Measurements from ENCODE around the gene IQSEC1.

IQSEC1 gene

DNA sequence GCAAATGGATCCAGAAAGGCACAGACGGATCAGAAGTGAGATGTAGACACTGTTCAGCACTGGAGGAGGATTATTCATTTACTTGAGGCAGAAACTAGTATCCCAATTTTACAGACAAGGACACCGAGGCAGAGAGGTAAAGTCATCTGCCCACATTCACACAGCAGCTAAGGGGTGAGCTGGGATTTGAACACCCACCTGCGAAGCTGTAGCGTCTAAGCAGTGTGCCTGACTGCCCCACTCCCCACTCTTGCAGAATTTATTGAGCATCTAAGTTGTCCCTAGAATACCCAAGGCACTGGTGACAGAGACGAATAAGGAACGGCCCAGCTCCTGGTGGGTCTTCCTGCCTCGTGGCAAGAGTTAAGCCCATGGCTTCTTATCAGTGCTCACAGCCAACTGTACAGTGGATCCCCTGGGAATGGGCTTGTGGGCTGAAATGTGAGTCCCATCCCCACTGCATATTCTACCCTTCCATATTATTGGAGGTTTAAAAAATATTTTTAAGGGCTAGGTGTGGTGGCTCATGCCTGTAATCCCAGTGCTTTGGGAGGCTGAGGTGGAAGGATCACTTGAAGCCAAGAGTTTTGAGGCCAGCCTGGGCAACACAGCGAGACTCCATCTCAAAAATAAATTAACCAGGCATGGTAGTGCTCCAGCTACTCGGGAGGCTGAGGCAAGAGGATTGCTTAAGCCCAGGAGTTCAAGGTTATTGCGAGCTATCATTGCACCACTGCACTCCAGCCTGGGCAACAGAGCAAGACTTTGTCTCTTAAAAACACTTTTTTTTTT, 77.6 kb downstream of the IQSEC1 start:
- no peak for DNase-seq

DNA sequence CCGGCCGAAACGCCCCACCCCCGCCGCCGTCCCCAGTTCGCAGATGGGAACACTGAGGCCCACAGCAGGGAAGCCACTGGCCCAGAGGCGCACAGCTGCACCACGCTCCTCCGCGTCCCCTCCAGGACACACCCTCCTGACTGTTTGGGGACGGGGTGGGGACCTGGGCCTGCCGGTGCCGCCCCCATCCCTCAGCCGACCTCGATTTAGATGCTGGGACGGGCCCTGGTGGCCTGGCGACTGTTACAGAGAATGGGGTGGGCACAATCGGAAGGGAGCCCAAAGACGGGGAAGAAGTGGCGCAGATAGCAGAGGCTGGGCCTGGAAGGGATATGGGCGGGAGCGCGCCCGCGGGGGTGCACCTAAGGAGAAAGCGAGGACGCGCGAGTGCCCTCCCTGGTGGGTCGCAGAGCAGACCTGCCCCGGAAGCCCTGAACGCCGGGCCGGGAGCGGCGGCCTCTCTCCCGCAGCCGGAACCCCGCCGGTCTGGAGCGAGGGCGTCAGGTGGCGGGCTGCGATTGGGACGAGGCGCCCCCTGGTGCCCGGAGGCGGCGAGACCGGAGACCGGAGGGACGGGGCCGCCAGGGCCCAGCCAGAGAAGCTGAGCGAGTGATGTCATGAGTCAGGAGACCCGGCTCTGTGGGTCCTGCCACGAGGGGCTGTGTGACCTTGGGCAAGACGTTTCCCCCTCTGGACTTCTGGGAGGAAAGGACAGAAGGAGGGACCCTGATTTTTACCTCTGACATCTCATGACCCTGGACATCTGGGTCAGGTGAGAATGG, 78.4 kb downstream of the IQSEC1 start:
- peak; percentile 59 for DNase-seq

DNA sequence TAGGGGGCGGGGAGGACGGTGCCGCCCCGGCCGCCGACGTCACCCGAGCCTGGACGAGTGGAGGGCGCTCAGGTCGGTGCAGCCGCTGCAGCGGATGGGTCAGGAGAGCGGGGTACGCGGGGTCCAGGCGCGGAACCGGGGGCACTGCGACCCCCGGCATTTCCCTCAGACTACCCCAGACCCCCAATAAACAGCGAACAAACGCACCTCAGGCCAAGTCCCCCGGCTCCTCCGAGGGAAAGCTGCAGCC, 78.9 kb downstream of the IQSEC1 start:
- no peak for DNase-seq

DNA sequence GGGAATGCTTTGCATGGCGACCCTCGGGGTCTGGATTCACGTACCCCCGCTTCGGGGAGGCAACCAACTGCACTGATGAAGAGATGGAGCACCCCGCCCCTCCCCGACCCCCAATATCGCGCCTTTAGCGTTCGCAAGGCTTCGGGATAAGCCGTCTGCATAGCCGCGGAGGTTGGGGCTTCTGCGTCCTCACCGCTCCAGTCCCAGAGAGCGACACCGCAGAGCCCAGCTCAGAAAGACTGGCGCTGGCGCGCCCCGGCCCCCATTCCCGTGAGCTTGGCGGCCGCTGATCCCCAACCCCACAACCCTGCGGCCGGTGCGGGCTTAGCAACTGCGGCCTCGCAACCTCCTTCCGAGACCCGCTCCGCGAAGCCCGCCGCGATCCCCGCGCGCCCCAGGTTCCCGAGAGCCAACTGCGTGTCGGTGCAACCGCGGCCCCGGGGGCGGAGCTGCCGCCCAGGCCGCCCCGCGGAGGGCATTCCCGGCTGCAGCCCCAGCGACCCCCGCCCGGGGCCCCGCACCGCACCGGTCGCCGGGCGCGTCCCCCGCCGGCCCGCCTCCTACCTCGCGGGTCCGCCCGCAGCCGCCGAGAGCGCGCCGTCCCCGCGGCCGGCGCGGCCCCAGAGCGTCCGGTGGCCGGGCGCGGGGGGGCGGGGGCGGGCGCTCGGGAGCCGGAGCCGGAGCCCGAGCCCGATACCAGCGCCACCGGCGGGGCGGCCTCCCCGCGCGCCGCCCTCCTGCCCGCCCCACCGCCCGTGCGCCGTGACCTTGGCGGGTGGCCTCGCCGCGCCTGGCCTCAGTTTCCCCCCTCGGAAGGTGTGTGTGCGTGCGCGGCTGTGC, 79.5 kb downstream of the IQSEC1 start:
- DNase-seq: no peak

DNA sequence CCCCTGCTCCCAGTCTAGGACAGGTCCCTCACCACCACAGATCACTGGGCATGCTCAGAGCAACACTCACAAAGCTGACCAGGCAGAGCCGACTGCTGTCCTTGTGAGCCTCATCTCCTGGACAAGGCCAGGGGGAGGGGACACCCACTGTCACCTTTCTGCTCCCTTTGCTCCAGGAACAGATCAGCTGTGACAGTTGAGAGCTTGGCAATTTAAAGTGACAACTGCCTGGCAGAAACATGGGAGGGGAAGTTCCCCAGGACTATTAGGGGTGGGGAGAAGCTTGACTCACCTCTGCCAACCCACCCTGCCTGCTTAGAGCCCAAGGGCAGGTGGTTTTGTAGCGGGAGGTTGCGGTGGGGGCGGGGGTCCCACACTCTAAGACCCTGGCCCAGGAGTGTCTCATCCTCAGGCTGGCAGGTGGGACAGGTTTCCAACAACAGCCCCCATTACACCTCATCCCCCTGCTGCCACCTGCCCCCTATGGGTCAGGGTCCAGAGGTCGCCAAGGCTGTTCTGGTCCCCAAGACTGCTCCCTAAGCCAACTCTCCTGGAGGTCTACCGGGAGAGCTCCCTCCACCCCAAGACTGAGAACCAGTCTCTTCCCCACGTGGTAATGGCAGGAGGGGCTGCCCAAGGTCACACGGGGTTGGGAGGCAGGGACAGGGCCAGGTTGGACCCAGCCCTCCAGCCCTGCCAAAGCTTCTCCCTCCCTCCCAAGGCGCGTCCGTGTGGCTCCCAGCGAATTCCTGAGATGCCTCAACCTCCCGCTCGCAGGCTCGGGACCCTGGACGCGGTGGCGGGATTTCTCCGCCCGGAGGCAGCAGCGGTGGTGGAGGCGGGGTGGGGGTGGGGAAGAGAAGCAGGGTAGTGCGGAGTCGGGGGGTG, 80.4 kb downstream of the IQSEC1 start:
- no peak for DNase-seq

DNA sequence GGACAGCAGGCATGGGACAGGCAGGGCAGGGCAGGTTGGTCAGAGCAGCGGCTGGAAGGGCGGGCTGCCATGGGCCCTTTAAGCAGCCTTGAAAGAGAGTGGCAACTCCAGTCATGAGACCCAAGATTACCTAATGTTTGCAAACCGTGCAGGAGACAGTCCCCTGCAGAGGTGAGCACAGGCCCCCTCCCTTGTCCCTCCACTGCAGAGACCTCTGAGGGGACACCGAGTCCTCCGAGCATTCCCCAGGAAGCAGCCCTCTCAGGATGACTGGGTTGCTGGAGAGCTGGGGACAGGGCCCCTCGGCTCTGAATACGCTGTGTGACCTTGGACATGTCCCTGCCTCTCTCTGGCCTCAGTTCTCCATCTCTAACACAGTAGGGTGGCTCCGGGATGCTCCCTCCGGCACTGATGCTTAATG, 81.4 kb downstream of the IQSEC1 start:
- DNase-seq: no peak

DNA sequence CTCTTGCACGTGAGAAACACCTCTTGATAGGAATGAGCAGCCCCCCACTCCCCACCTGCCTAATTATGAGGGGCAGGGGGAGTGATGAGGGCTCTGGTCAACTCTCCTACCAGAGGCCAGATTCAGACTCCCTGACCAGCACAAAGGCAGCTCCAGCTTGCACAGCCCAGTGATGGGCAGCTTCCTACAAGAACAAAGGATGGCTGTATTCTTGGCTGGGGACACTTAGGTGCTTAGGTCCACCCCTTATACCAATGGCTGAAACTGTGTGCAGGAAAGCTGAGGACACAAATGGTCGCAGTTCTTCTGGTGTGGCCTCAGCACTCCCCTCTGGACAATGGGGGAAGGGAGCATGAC, 81.8 kb downstream of the IQSEC1 start:
- DNase-seq: no peak

DNA sequence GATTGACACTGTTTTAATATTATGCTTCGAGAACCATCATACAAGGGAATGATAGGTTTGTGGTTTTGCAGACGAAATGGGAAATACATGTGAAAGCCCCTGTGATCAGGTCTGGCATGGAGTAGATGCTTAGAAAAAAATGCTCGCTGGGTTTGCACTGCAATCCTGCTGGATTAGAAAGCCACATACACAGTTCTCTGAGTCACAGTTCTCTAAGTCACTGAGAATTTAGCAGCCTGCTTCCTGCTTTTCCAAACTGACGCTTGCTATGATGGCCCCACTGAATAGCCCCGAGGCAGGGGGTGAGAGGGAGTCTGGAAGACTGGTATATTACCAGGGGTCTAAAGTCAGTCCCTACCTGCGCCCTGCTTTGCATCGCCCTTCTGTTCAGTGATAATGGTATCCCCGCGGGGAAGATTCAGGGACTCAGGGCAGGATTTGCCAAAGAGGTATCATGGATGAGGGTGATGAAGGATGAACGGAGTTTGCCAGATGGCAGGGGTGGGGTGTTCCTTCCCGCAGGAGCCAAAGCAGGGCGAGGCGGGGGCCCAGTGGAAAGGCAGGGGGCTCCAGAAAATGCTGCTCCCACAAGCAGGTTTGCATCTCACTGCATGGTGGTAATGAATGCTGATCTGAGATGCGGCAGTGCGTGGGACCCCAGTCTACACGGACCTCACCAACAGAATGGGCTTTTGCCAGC, 82.3 kb downstream of the IQSEC1 start:
- DNase-seq: peak; percentile 41

DNA sequence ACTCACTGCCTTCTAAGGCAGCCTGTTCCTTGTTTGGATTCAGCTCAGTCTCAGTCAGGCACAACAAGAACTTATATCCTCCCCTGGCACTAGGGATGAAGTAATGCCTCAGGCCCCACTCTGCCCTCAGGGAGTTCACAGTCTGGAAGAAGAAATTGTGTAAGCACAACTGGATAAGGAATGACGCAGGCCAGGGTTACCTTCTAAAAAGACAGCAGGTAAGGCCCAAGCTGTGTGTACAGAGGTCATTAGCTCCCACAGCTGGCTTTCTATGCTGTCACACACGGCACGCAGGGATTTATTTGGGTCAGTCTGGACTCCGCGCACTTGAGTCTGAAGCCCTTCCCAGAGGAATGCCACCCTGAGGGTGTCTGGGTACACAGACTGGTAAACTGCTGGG, 82.9 kb downstream of the IQSEC1 start:
- DNase-seq: no peak

DNA sequence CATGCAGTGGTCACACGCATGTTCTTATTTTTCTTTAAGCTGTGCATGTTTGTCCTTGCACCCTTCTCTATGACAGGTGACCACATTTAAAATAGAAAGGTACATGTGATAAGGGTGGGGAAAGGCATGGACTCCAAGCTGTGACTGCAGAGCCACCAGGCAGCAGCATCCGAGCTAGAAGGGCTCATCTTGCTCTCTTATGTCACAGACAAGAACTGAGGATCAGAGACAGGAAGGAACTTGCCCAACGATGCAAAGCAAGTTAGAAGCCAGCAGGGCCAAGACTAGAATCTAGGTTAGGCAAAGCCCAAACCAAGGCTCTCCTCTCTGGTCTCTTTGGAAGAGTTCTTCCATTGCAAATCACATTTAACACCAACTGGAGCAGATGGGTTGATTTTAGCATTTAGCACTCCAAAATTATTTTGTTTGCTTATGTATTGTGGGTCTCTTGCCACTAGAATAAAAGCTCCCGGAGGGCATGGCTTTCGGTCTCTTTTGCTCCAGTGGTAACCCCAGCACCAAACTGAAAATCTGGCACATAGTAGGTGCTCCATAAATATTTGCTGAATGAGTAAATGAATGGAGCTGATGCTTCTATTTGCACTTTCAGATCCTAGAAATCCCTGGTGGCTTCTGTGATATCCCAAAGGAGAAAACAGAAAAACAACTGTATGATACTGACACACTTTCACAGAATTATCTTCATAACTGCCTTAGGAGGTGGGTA, 84.3 kb downstream of the IQSEC1 start:
- DNase-seq: no peak

DNA sequence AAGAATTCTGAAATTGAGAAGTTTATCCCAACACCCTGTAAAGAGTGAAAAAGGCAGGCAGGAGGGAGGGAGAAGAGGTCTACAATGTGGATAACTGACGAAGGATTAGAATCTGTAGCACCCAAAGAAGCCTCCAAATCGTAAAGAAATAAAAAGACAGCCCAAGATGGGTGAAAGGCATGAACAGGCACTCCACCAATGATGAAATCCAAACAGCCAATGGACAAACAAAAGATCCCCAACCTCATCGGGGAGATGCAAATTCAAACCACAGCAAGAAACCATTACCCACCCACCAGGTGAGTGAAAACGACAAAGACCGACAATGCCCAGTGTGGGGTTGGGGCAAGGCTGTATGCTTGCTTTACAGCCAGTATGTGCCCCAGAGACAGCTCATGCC, 85.6 kb downstream of the IQSEC1 start:
- no peak for DNase-seq

DNA sequence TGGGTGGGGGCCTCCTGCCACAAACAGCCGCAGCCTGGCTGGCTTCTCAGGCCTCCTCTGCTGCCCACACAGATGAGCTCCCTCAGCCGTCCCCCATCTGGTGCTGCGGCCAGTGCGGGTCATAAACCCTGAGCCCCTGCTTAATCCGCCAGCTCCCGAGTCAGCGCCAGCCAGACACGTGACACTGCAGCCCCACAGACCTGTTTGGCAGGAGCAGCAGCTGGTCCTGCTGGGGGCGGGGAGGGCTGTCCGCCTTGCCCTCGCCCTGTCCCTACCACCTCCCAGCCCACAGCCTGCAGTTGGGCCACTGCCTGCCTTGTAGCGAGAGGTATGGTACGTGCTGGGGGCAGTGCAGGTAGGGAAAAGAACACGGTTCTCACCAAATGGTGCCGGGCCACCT, 86.2 kb downstream of the IQSEC1 start:
- DNase-seq: no peak

DNA sequence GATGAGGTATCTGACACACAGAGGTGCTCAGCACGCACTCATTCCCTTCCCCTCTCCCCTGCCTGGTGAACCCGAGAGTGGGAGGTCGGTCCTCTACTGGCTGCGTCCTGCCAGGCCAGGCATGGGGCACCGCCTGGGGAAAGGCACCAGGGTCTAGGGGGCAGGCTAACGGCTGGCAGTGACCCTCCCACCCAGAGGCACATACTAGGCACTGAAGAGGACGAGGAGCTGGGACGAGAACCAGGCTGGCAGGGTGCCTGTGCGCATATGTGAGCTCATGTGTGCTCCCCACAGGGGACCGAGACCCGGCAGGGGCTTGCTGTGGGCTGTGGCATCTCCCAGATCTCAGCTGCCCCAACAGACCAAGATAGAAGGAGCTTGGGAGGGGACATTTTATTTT, 86.7 kb downstream of the IQSEC1 start:
- no peak for DNase-seq

DNA sequence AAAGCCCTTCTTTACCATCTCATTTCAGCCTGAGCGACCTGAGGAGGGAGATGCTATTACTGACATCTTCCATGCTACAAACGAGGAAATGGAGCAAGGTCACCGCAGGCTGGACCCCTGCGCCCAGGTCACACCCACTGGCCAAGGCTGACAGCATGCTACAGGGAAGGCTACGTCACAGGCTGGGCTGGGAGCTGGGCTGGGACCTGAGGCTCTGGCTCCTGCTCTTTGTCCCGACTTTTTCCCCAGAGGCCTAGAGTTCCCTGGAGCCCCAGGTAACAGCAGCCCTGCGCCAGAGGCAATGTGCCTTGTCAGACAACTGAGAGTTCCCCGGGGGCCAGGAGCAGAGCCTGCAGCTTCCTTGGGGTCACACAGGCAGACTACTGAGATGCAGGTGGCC, 87.2 kb downstream of the IQSEC1 start:
- DNase-seq: no peak

DNA sequence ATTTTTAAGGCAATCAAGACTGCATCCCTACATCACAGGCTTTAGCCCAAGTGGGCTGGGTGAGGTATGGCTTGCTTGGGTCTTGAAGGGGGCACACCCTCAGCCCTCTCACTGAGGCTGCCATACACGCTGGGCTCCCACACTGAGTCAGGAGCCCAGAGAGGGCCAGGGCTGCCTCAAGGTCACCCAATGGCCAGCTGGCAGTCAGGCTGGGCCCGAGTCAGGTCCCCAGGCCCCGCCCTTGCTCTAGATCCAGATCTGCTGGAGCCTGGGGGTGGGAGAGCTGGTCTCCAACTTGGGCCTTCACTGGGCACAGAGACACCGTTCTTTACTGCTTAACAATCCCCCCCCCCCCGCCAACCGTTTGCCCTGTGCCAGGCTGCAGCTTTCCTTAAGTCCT, 88.1 kb downstream of the IQSEC1 start:
- DNase-seq: no peak

DNA sequence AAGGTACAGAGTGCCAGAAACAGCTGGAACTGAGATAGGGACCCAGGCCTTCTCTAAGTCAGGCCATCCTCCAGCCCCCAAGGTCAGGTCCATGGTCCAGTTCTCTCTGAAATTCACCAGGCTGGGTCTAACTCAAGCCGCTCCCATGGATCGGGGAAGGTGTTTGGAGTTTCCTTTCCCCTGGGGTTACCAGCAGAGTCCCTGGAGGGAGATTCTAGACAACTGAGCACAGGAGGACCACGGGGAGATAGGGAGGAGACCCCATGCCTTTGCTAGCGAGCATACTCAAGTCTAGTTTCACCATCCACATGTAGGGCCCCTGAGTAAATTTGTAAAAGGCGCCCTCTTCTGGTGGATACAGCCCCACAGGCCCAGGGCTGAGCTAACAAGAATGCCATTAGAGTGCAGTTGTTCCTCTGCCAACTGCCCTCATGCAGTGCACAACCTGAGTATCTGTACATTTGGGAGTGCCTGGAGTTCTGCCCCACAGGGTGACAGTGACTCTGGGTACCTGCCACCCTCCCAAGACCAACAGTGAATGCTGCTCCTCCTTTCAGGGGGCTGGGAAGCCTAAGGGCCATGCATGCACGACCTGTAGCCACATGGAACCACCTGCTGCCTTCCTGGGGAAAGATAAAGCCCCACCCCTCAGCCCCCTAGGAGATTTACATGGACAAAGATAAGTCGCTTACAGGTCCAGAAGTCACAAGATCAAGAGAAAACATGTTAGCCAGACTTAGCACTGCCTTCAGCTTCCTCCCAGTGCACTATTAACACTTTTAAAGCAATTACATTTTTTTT, 89.0 kb downstream of the IQSEC1 start:
- peak; percentile 30 for DNase-seq

DNA sequence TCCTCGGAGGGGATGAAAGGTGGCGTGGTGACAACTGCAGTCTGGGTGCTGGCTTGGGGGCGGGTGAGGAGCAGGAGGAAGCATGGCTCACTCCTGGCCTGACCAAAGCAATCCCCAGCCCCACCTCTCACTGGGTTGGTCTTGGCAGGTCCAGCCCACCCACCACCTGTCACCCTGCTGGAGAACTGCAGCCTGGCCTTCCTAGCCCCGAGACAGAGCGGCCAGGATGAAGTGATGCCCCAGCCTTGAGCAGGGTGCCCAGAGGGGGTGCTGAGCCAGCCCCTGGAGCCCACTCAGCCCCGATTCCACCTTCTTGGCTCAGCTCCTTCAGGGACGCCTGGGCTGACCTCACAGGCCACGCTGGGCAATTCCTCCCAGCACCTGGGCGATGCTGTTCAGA, 89.9 kb downstream of the IQSEC1 start:
- no peak for DNase-seq

DNA sequence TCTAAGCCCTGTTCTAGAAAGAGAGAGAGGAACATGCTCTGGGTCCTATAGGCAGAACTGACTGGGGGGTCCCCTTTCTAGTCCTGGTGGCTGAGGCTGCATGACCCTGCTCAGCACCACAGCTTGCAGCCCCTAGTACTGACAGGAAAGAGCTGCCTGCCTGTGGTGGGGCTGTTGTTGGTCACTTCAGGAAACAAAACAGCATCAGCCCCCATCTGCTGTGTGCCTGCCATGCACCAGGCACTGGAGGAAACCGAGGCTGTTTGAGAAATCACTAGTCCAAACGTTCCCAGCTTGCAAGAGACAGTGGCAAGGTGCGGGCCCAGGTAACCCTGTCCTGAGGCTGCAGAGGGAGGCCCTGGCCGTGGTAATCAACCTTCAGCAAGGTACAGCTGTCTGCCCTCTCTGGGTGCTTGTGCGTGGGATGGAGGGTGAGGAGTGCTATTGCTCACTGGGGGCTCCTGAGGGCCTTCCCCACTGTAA, 90.6 kb downstream of the IQSEC1 start:
- DNase-seq: no peak

DNA sequence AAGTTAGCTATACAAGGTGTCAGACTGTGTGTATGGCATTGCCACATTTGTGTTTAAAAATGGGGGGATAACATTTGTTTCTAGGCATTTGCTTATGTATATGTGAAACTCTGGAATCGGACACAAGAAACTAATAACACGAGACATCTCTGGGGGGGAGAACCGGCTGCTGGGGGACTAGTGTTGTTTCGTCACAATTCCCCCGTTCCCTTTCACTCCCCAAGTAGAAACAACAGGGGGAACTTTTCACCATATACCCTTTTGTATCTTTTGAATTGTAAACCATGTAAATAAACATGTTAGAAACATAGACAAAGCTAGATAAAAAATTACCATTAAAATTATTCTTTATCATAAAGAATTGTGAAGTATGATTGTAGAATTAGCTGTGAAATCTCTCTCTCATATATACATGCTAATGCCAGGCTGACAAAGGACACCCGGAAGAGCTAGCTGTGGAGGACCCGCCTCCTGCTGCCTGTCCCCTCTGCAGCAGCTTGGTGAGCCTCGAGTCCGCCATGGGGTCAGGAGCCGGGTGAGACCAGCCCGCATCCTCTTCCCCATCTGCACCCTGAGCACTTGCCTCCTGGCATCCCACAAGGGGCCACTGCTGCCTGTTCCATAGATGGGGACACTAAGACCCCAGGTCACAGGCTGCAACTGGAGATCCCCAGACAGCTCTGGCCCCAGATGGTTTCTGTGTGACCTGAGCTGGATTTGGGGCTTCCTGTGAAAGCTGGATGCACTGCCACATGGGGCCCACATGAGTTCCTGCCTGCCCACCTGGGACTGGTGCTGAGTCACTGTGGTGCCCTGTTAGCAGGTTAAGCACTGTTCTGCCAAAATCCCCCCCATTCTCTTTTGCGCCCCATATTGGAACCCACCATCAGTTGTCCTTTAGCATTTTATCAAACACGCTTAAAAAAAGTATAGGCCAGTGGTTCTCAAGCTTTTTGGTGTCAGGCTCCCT, 91.6 kb downstream of the IQSEC1 start:
- DNase-seq: no peak
